Activated T-helper 1 cell treated with Interleukin-2 at 50 U/mL for 16 hours (primary cell): ENCODE data around the gene RPE65.
"Not testable (repeated sequence)": the region's sequence is repeated elsewhere in the genome, so short reads cannot be mapped to it uniquely, and the experiment has no call there.

Experiments
- DNase-seq: peaks from one replicate; pipeline ENCODE4 v3.0.0-alpha.2; 2020; ENCODE audit warnings: low read depth

Gene RPE65

GRCh38 chr1:68453060-68453670, 3.4 kb upstream of the RPE65 start:
- DNase-seq, result no peak

GRCh38 chr1:68448365-68448764, 1.4 kb downstream of the RPE65 start:
- no peak for DNase-seq

GRCh38 chr1:68445709-68446108, 4.0 kb downstream of the RPE65 start:
- no peak for DNase-seq

- DNase-seq, result no peak
These were observed 6.8 kb downstream of the RPE65 start for GRCh38 chr1:68442822-68443556.

- DNase-seq, result no peak
These were observed 7.7 kb downstream of the RPE65 start for GRCh38 chr1:68442006-68442405.

GRCh38 chr1:68438310-68438709, 11.4 kb downstream of the RPE65 start:
- no peak for DNase-seq

GRCh38 chr1:68433395-68433794, 16.4 kb downstream of the RPE65 start:
- DNase-seq, result no peak

GRCh38 chr1:68431076-68431475, 18.7 kb downstream of the RPE65 start:
- DNase-seq, result no peak

GRCh38 chr1:68429233-68429808, 20.4 kb downstream of the RPE65 start:
- DNase-seq, result no peak

- no peak for DNase-seq
These were observed 23.2 kb downstream of the RPE65 start for GRCh38 chr1:68426594-68426993.

GRCh38 chr1:68421350-68421749, 28.4 kb downstream of the RPE65 start:
- DNase-seq, result no peak

- DNase-seq, result no peak
These were observed 40.3 kb downstream of the RPE65 start for GRCh38 chr1:68409426-68409825.

- DNase-seq, result no peak
These were observed 48.2 kb downstream of the RPE65 start for GRCh38 chr1:68401506-68401905.

- DNase-seq, result not testable (repeated sequence)
These were observed 54.2 kb downstream of the RPE65 start for GRCh38 chr1:68395575-68395974.

- not testable (repeated sequence) for DNase-seq
These were observed 57.3 kb downstream of the RPE65 start for GRCh38 chr1:68392474-68392873.

- DNase-seq, result not testable (repeated sequence)
These were observed 63.8 kb downstream of the RPE65 start for GRCh38 chr1:68385798-68386524.

- DNase-seq, result no peak
These were observed 64.8 kb downstream of the RPE65 start for GRCh38 chr1:68384872-68385411.

GRCh38 chr1:68384321-68384813, 65.4 kb downstream of the RPE65 start:
- DNase-seq, result no peak

- DNase-seq, result no peak
These were observed 66.7 kb downstream of the RPE65 start for GRCh38 chr1:68383092-68383491.

GRCh38 chr1:68379085-68379478, 70.7 kb downstream of the RPE65 start:
- no peak for DNase-seq
